Ectodermal cell (in vitro differentiated cells): ENCODE measurements around the gene GAPDH.

Source experiments
- H3K27ac ChIP-seq: 2 replicates; pipeline ENCODE4 v1.7.0; 2013; ENCODE audit warnings: mild to moderate bottlenecking, low read depth, low read length; ENCODE audit not compliant: insufficient read depth, poor library complexity, severe bottlenecking
- H3K27me3 ChIP-seq: 2 replicates; pipeline ENCODE4 v1.7.0; 2013; ENCODE audit warnings: mild to moderate bottlenecking, low read length; ENCODE audit not compliant: insufficient read depth, control insufficient read depth, poor library complexity, severe bottlenecking
- H3K36me3 ChIP-seq: one replicate; pipeline ENCODE4 v1.7.0; 2013; ENCODE audit warnings: low read length; ENCODE audit not compliant: control insufficient read depth, insufficient read depth
- H3K4me1 ChIP-seq: one replicate; pipeline ENCODE4 v1.7.0; 2013; ENCODE audit warnings: low read length; ENCODE audit not compliant: control insufficient read depth, insufficient read depth
- H3K4me3 ChIP-seq: 2 replicates; pipeline ENCODE4 v1.7.0; 2013; ENCODE audit warnings: low read depth, low read length, control low read depth; ENCODE audit not compliant: insufficient read depth
- H3K9me3 ChIP-seq: 2 replicates; pipeline ENCODE4 v1.7.0; 2013; ENCODE audit warnings: mild to moderate bottlenecking, low read length, moderate library complexity; ENCODE audit not compliant: control insufficient read depth
- WGBS, 2 experiments: methylation state at CpG; one replicate each; pipeline ENCODE4 v1.1.7; 2013; ENCODE audit warnings: missing lambda C conversion rate in 2 of 2; 5-methylcytosine and 5-hydroxymethylcytosine counted together

The GAPDH gene

GRCh38 chr12:6500466-6500865 lies 33.9 kb upstream of the GAPDH start:
- Histone ChIP-seq H3K9me3 (no peaks in the 10 kb centered on the region), H3K27me3 (no peaks in the 10 kb centered on the region), H3K4me3 (no peak overlapping the region), H3K4me1 (peaks cover 3% of the 10 kb centered on the region), H3K27ac (no peak overlapping the region), H3K36me3 (peaks cover 29% of the 10 kb centered on the region)
- WGBS, 2 experiments = 93 to 98% methylated on average over 2 of the region's 2 CpGs

GRCh38 chr12:6507102-6507998 lies 27.0 kb upstream of the GAPDH start:
- Histone ChIP-seq H3K36me3 (peaks cover 17% of the 10 kb centered on the region), H3K9me3 (no peaks in the 10 kb centered on the region), H3K4me3 (no peak overlapping the region), H3K4me1 (peaks cover 9% of the 10 kb centered on the region), H3K27ac (no peak overlapping the region), H3K27me3 (no peaks in the 10 kb centered on the region)
- WGBS, 2 experiments = 70 to 72% methylated on average over 12 of the region's 12 CpGs

GRCh38 chr12:6508087-6508486 lies 26.2 kb upstream of the GAPDH start:
- Histone ChIP-seq H3K4me1 (peaks cover 9% of the 10 kb centered on the region), H3K36me3 (peaks cover 24% of the 10 kb centered on the region), H3K27ac (no peak overlapping the region), H3K4me3 (no peak overlapping the region), H3K9me3 (no peaks in the 10 kb centered on the region), H3K27me3 (no peaks in the 10 kb centered on the region)
- 81 to 82% methylated on average over 7 of the region's 7 CpGs for WGBS, 2 experiments

GRCh38 chr12:6520186-6520585 lies 14.1 kb upstream of the GAPDH start:
- no peaks in the 10 kb centered on the region for H3K27me3 ChIP-seq
- 96 to 97% methylated on average over 3 of the region's 3 CpGs for WGBS, 2 experiments
- H3K27ac ChIP-seq = no peak overlapping the region
- no peak overlapping the region for H3K4me3 ChIP-seq
- H3K36me3 ChIP-seq = peaks cover 85% of the 10 kb centered on the region
- no peaks in the 10 kb centered on the region for H3K9me3 ChIP-seq
- no peaks in the 10 kb centered on the region for H3K4me1 ChIP-seq

GRCh38 chr12:6522193-6522592 lies 12.1 kb upstream of the GAPDH start:
- H3K4me1 ChIP-seq = no peaks in the 10 kb centered on the region
- peaks cover 86% of the 10 kb centered on the region for H3K36me3 ChIP-seq
- no peaks in the 10 kb centered on the region for H3K27me3 ChIP-seq
- 78 to 82% methylated on average over 10 of the region's 10 CpGs for WGBS, 2 experiments
- H3K9me3 ChIP-seq = no peaks in the 10 kb centered on the region
- no peak overlapping the region for H3K4me3 ChIP-seq
- H3K27ac ChIP-seq = no peak overlapping the region

GRCh38 chr12:6523708-6524107 lies 10.6 kb upstream of the GAPDH start:
- Histone ChIP-seq H3K27me3 (no peaks in the 10 kb centered on the region), H3K4me1 (no peaks in the 10 kb centered on the region), H3K27ac (no peak overlapping the region), H3K36me3 (peaks cover 92% of the 10 kb centered on the region), H3K9me3 (no peaks in the 10 kb centered on the region), H3K4me3 (no peak overlapping the region)
- 92 to 100% methylated on average over 2 of the region's 3 CpGs for WGBS, 2 experiments

GRCh38 chr12:6524648-6525047 lies 9.7 kb upstream of the GAPDH start:
- no peaks in the 10 kb centered on the region for H3K4me1 ChIP-seq
- 96% methylated on average over 5 of the region's 5 CpGs for WGBS, 2 experiments
- H3K4me3 ChIP-seq = no peak overlapping the region
- H3K27me3 ChIP-seq = no peaks in the 10 kb centered on the region
- H3K27ac ChIP-seq = no peak overlapping the region
- H3K36me3 ChIP-seq = peaks cover 90% of the 10 kb centered on the region
- no peaks in the 10 kb centered on the region for H3K9me3 ChIP-seq

GRCh38 chr12:6526201-6526600 lies 8.1 kb upstream of the GAPDH start:
- Histone ChIP-seq H3K27ac (no peak overlapping the region), H3K4me3 (no peak overlapping the region), H3K36me3 (peaks cover 93% of the 10 kb centered on the region), H3K27me3 (no peaks in the 10 kb centered on the region), H3K9me3 (no peaks in the 10 kb centered on the region), H3K4me1 (no peaks in the 10 kb centered on the region)
- WGBS, 2 experiments = 90 to 95% methylated on average over 7 of the region's 7 CpGs

GRCh38 chr12:6526766-6527525 lies 7.4 kb upstream of the GAPDH start:
- H3K27ac ChIP-seq = no peak overlapping the region
- H3K9me3 ChIP-seq = no peaks in the 10 kb centered on the region
- H3K27me3 ChIP-seq = no peaks in the 10 kb centered on the region
- WGBS, 2 experiments = 94 to 96% methylated on average over 19 of the region's 19 CpGs
- peaks cover 4% of the 10 kb centered on the region for H3K4me1 ChIP-seq
- peaks cover 87% of the 10 kb centered on the region for H3K36me3 ChIP-seq
- no peak overlapping the region for H3K4me3 ChIP-seq

- Histone ChIP-seq H3K27ac (no peak overlapping the region), H3K36me3 (peaks cover 80% of the 10 kb centered on the region), H3K4me3 (no peak overlapping the region), H3K27me3 (no peaks in the 10 kb centered on the region), H3K4me1 (peaks cover 12% of the 10 kb centered on the region), H3K9me3 (no peaks in the 10 kb centered on the region)
- 96 to 97% methylated on average over 4 of the region's 4 CpGs for WGBS, 2 experiments
Measured at GRCh38 chr12:6527711-6528110, 6.6 kb upstream of the GAPDH start.
